IMR-90 (cell line): ENCODE measurements around the gene GRK5.

Experiments
- POLR2A ChIP-seq: IDR thresholded peaks from 2 replicates; pipeline ENCODE4 v1.6.1; 2012; ENCODE audit warnings: mild to moderate bottlenecking, low read depth, low read length
- TF ChIP-seq, protein P1 (sequence below): conservative IDR thresholded peaks from 2 replicates; pipeline ENCODE4 v1.5.1; 2012; ENCODE audit warnings: mild to moderate bottlenecking, low read depth, low read length, improper control_type of control experiment

DNA sequence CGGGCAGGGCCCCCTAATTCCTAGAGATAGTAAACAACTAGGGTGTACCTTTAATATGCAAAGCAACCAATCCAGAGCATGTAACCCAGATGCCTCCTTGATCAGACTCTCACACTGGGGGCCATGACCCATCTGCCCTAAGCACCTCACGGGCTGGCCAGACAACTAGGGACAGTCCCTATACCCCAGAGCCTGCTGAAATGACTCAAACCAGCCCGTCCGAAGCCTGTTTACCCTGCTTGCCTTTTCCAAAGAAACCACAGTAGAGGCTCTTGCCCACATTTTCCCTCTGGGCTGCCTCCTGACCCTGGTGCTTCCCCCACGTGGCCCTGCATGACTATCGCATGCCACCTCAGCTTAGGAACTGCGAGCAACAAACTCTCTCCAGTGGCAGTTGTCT is 288.9 kb downstream of the GRK5 start:
- TF ChIP-seq, protein P1, sequence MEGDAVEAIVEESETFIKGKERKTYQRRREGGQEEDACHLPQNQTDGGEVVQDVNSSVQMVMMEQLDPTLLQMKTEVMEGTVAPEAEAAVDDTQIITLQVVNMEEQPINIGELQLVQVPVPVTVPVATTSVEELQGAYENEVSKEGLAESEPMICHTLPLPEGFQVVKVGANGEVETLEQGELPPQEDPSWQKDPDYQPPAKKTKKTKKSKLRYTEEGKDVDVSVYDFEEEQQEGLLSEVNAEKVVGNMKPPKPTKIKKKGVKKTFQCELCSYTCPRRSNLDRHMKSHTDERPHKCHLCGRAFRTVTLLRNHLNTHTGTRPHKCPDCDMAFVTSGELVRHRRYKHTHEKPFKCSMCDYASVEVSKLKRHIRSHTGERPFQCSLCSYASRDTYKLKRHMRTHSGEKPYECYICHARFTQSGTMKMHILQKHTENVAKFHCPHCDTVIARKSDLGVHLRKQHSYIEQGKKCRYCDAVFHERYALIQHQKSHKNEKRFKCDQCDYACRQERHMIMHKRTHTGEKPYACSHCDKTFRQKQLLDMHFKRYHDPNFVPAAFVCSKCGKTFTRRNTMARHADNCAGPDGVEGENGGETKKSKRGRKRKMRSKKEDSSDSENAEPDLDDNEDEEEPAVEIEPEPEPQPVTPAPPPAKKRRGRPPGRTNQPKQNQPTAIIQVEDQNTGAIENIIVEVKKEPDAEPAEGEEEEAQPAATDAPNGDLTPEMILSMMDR: no peak
- no peak for TF ChIP-seq POLR2A
